Epithelial cell of proximal tubule (primary cell): ENCODE measurements around the gene RASGRF1. TPM values are rescaled to one million over a fixed set of nuclear protein-coding genes. Genes with fewer than 3 reads are reported as not detected.

ENCODE experiments used
- DNase-seq: peaks from one replicate; pipeline ENCODE4 v3.0.0-alpha.2; 2011; ENCODE audit warnings: low read depth
- H3K4me3 ChIP-seq: 2 replicates; pipeline ENCODE4 v1.5.1; 2011; ENCODE audit warnings: low read depth, mild to moderate bottlenecking, low read length
- CTCF ChIP-seq: conservative IDR thresholded peaks from 2 replicates; pipeline ENCODE4 v1.5.1; 2012; ENCODE audit warnings: low read depth, mild to moderate bottlenecking, low read length
- total RNA-seq: library from RNA; depleted of rRNA; stranded (reverse); fragments of >200 nt; gene quantifications from 2 replicates; pipeline ENCODE4 v1.2.3, GENCODE V29; 2015

Gene RASGRF1
- total RNA-seq, 1 donor from 2014 or later = 5.9 TPM

- DNase-seq = no peak
These were observed 11.7 kb downstream of the RASGRF1 start for GRCh38 chr15:79078763-79079410.

GRCh38 chr15:79078003-79078402 lies 12.6 kb downstream of the RASGRF1 start:
- TF ChIP-seq CTCF = no peak
- DNase-seq = no peak
- H3K4me3 ChIP-seq = no peak overlapping the region

More at GRCh38 chr15:79078763-79079410, 11.7 kb downstream of the RASGRF1 start:
- no peak overlapping the region for H3K4me3 ChIP-seq
- TF ChIP-seq CTCF = no peak

- H3K4me3 ChIP-seq = no peak overlapping the region
- no peak for TF ChIP-seq CTCF
- no peak for DNase-seq
These were observed 13.9 kb downstream of the RASGRF1 start for GRCh38 chr15:79076661-79077060.

GRCh38 chr15:79075256-79075655 lies 15.3 kb downstream of the RASGRF1 start:
- DNase-seq = no peak
- TF ChIP-seq CTCF = no peak
- H3K4me3 ChIP-seq = no peak overlapping the region

- TF ChIP-seq CTCF = no peak
- no peak for DNase-seq
These were observed 17.2 kb downstream of the RASGRF1 start for GRCh38 chr15:79073336-79073735.

GRCh38 chr15:79071901-79072300 lies 18.7 kb downstream of the RASGRF1 start:
- no peak for TF ChIP-seq CTCF

More at GRCh38 chr15:79073336-79073735, 17.2 kb downstream of the RASGRF1 start:
- H3K4me3 ChIP-seq = no peak overlapping the region

GRCh38 chr15:79068790-79069189 lies 21.8 kb downstream of the RASGRF1 start:
- no peak for TF ChIP-seq CTCF
- H3K4me3 ChIP-seq = no peak overlapping the region
- no peak for DNase-seq

More at GRCh38 chr15:79071901-79072300, 18.7 kb downstream of the RASGRF1 start:
- H3K4me3 ChIP-seq = no peak overlapping the region
- DNase-seq = no peak
